Stimulated activated CD8-positive, alpha-beta memory T cell treated with anti-CD3 and anti-CD28 coated beads, Interleukin-15, amount 100 ng/mL, for 48 hours (primary cell): Measurements from ENCODE around the gene CDKN1A.
A peak's percentile ranks its signal among the peaks of the same experiment; 100 is the strongest.

Experiments
- DNase-seq, 2 donors: peaks; one replicate each; pipeline ENCODE4 v3.0.0-alpha.2; 2020; ENCODE audit warnings: low read depth in 2 of 2

The CDKN1A gene

GRCh38 chr6:36677059-36677749 is 1.3 kb upstream of the CDKN1A start:
- DNase-seq: no peak

DNA sequence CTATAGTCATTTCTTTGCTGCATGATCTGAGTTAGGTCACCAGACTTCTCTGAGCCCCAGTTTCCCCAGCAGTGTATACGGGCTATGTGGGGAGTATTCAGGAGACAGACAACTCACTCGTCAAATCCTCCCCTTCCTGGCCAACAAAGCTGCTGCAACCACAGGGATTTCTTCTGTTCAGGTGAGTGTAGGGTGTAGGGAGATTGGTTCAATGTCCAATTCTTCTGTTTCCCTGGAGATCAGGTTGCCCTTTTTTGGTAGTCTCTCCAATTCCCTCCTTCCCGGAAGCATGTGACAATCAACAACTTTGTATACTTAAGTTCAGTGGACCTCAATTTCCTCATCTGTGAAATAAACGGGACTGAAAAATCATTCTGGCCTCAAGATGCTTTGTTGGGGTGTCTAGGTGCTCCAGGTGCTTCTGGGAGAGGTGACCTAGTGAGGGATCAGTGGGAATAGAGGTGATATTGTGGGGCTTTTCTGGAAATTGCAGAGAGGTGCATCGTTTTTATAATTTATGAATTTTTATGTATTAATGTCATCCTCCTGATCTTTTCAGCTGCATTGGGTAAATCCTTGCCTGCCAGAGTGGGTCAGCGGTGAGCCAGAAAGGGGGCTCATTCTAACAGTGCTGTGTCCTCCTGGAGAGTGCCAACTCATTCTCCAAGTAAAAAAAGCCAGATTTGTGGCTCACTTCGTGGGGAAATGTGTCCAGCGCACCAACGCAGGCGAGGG is 594 bp upstream of the CDKN1A start:
- DNase-seq: no peak

GRCh38 chr6:36679043-36679833 is 724 bp downstream of the CDKN1A start:
- DNase-seq: no peak

- peak in 1 of 2 donors; percentile 28 for DNase-seq
Measured at GRCh38 chr6:36682328-36683144, 4.0 kb downstream of the CDKN1A start.

DNA sequence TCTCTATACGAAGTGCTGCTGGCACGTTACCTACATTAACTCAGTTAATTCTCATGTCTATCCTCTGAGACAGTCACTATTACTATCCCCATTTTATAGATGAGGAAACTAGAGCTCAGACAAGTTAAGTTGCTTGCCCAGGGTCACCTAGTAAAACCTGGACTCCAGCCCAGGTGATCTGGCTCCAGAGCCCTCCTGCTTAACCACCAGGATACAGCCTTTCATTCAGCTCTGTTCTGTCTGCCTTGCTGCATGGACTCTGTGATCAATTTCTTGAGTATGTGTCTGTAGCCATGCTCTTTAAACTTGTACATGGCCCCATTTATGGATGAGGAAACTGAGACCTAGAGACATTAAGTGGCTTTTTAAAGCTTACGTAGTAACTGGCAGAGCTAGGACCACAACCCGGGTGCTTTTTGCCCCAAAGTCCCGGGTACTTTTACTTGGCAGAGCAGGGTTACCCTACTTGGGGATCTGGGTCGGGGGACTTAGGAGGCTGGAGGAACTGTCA is 4.7 kb downstream of the CDKN1A start:
- DNase-seq: no peak

- no peak for DNase-seq
Measured at GRCh38 chr6:36683656-36684446, 5.3 kb downstream of the CDKN1A start.

DNA sequence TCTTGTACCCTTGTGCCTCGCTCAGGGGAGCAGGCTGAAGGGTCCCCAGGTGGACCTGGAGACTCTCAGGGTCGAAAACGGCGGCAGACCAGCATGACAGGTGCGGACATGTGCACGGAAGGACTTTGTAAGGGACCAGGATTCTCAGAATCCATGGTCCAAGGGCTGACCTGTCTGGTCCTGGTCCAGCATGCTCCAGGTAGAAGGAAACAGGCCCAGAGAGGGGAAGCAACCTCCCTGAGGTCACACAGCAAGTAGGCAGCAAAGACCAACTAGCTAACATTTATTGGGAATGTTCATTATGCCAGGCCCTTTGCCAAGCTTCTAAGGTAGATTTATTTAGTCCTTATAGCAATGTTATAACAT is 5.9 kb downstream of the CDKN1A start:
- no peak for DNase-seq

DNA sequence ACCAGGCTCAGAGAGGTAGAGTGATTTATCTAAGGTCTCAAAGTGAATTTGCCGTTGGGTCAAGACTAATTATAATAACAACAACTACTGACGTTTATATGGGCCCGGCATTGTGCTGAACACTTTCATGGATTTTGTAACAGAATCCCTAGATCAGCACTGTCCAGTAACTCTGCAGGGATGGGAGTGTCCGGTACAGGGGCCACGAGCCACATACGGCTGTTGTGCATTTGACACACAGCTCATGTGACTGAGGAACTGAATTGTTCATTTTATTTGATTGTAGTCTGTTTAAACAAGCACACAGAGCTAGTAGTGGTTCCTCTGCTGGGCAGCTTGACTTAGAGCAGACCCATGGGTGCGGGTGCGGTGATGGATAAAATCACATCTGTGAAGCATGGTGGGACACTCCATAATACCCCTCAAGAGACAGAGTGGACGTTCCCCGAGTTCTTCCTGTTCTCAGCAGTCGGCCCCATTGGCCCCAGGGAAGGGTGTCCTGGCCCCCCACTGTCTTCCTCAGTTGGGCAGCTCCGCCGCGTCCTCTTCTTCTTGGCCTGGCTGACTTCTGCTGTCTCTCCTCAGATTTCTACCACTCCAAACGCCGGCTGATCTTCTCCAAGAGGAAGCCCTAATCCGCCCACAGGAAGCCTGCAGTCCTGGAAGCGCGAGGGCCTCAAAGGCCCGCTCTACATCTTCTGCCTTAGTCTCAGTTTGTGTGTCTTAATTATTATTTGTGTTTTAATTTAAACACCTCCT is 6.8 kb downstream of the CDKN1A start:
- DNase-seq: no peak

GRCh38 chr6:36685926-36686667 is 7.6 kb downstream of the CDKN1A start:
- no peak for DNase-seq

DNA sequence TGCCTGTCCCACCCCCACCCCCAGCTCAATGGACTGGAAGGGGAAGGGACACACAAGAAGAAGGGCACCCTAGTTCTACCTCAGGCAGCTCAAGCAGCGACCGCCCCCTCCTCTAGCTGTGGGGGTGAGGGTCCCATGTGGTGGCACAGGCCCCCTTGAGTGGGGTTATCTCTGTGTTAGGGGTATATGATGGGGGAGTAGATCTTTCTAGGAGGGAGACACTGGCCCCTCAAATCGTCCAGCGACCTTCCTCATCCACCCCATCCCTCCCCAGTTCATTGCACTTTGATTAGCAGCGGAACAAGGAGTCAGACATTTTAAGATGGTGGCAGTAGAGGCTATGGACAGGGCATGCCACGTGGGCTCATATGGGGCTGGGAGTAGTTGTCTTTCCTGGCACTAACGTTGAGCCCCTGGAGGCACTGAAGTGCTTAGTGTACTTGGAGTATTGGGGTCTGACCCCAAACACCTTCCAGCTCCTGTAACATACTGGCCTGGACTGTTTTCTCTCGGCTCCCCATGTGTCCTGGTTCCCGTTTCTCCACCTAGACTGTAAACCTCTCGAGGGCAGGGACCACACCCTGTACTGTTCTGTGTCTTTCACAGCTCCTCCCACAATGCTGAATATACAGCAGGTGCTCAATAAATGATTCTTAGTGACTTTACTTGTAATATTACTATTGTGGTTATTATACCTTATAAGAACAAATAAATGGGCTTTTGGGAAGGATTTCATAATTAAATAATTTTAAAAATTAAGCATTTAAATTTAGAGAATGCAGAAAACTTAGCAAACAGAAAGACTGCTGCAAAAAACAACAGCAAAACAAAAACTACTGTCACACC is 8.4 kb downstream of the CDKN1A start:
- DNase-seq: no peak

GRCh38 chr6:36688063-36688738 is 9.7 kb downstream of the CDKN1A start:
- no peak for DNase-seq

DNA sequence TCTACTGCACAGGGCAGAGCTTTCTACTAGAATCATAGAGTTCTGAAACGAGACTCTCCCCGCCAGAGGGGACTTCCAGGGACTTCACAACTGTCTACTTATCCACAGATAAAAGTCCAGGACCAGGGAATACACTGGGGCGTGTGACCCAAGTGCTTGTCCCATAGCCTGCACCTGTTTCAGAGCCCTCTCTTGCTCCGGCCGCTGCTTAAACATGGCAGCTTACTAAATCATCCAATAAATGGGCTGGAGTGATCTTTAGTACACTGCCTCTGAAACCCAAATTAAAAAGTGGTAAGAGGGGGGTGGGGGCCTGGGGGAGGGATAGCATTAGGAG is 10.2 kb downstream of the CDKN1A start:
- DNase-seq: no peak

DNA sequence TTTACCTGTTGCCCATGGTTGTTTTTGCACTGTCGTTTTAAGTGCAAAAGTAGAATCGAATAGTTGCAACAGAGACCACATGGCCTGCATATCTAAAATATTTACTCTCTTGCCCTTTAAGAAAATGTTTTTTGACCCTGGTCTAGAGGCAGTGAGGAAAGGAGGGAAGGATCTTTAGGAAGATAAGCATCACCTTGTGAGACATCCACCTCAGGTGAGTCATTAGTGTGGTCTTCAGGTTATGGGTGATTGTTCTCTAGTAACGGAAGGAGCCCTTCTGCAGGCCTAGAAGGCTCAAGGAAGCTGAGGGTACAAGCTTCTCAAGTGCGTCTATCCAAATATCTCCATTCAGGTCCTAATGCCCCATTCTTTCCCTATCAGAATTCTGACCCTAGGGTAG is 12.5 kb downstream of the CDKN1A start:
- no peak for DNase-seq

DNA sequence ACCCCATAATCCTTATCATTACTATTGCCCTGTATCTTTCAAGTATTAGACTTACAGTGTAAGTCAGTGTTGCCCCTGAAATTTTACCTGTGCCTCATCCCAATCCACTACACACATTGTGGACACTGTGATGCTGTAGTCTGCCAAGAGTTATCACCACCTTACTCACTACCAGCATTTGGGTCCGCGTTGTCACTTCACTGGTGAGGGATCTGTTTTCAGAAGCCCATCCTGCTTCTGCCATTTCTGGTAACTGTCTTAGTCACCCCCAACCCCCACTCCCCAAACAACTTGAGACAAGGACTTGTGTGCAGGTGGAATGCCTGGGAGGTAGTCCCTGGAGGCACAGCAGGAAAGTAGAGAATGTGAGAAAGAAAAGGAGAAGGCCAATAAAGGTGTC is 13.1 kb downstream of the CDKN1A start:
- DNase-seq: no peak

DNA sequence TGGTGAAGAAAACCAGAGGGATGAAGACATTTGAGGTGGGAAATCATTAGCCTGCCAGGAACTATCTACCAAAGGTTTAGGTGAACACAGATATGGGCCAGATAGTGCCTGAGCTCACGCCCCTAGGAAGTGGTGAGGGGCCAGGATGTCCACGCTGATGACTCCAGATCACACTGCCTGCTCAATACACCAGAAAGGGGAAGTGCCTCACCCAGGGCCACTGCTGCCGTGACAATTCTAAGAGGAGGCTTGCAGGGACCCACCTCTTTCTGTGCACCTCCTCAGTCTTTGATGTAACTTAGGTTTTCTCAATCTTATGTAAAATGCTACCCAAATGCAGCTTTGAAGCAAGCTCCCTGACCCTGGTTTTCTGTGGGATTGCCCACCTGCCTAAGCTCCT is 13.7 kb downstream of the CDKN1A start:
- no peak for DNase-seq

DNA sequence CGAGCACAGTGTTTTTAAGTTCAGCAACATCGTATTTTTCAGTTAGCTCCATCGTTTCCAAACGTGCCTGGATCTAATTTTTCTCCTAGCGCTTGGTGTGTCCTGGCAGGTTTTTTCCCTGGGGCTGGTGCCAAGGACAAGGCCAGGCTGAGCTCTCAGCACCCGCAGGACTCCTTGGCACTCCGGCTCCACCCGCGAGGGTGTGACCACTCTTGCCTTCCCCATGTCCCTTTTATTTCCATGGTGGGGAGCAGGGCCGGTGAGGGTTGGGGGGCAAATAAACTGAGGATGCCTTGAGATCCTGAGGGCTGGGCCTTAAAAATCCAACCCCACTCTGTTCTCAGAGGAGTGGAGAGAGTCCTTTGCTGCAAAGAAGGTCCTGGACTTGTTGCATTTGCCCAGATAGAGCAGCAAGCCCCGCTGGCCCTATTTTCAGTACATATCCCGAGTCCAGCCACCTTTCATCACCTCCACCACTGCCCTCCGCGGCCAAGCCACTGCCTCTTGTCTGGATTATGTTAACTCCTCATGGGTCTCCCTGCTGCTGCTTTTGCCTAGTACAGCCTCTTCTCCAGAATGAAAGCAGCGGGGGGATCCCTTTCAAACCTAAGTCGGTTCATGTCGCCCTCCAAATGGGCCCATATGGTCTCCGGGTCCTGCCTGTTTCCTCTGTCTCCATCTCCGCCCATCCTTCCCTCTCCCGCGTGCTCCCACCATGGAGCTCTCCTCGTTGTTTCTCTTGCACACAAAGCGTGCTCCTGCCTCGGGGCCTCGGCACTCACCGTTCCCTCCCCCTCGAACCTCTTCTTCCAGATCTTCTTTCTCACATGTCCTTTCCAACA is 14.6 kb downstream of the CDKN1A start:
- no peak for DNase-seq

DNA sequence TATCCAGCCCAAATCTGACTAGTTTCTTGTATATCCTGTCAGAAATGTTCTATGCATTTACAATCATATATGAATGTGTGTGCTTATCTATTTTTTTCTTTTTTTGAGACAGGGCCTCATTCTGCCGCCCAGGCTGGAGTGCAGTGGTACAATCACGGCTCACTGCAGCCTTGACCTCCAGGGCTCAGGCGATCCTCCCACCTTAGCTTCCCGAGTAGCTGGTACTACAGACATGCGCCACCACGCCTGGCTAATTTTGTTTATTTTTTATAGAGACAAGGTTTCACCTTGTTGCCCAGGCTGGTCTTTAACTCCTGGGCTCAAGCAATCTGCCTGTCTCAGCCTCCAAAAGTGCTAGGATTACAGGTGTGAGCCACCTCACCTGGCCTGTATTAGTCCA is 16.1 kb downstream of the CDKN1A start:
- DNase-seq: no peak
